OCI-LY3 (cell line): Measurements from ENCODE around the gene MMP23B.

Source experiments
- H2AFZ ChIP-seq: fragments of 200-600, 300-600 bp; shearing (Covaris generic); 2 replicates; pipeline ENCODE4 v1.6.0; 2014; ENCODE audit warnings: antibody characterized with exemption, low read depth, low read length
- H3K27ac ChIP-seq: fragments of 200-600, 300-600 bp; sonication (generic); 2 replicates; pipeline ENCODE4 v1.5.1; 2014; ENCODE audit warnings: mild to moderate bottlenecking, low read length, moderate library complexity, mixed read lengths
- H3K27me3 ChIP-seq: fragments of 200-600, 300-600 bp; sonication (generic); 2 replicates; pipeline ENCODE4 v1.6.1; 2014; ENCODE audit warnings: low read depth, low read length, mixed read lengths
- H3K36me3 ChIP-seq: fragments of 200-600, 300-600 bp; sonication (generic); replicated peaks from 2 replicates; pipeline ENCODE3; 2014; ENCODE audit warnings: low read depth, low read length, mixed read lengths
- H3K4me1 ChIP-seq: fragments of 300-600, 200-600 bp; sonication (generic); 2 replicates; pipeline ENCODE4 v1.6.1; 2014; ENCODE audit warnings: low read length, mixed read lengths
- H3K4me2 ChIP-seq: fragments of 200-600, 300-600 bp; sonication (generic); 2 replicates; pipeline ENCODE4 v1.6.1; 2014; ENCODE audit warnings: low read length, mixed read lengths
- H3K4me3 ChIP-seq: fragments of 300-600, 200-600 bp; sonication (generic); 2 replicates; pipeline ENCODE4 v1.5.1; 2014; ENCODE audit warnings: antibody characterized with exemption, mild to moderate bottlenecking, low read length, moderate library complexity
- H3K79me2 ChIP-seq: fragments of 300-600, 200-600 bp; shearing (Covaris generic); 2 replicates; pipeline ENCODE4 v1.6.1; 2014; ENCODE audit warnings: mild to moderate bottlenecking, low read length, mixed read lengths
- H3K9ac ChIP-seq: fragments of 300-600, 200-600 bp; shearing (Covaris generic); 2 replicates; pipeline ENCODE4 v1.6.0; 2014; ENCODE audit warnings: mild to moderate bottlenecking, low read length, moderate library complexity
- H3K9me3 ChIP-seq: fragments of 200-600, 300-600 bp; shearing (Covaris generic); 2 replicates; pipeline ENCODE4 v1.6.1; 2014; ENCODE audit warnings: low read length, mixed read lengths; ENCODE audit not compliant: insufficient read depth
- H4K20me1 ChIP-seq: fragments of 200-600, 300-600 bp; sonication (generic); 2 replicates; pipeline ENCODE4 v1.6.1; 2016; ENCODE audit warnings: low read length, mixed read lengths; ENCODE audit not compliant: insufficient read depth
- CTCF ChIP-seq: fragments of 200-600, 300-600 bp; sonication (generic); IDR thresholded peaks from 2 replicates; pipeline ENCODE4 v1.5.1; 2014; ENCODE audit warnings: antibody characterized with exemption, low read length, low read depth
- EZH2phosphoT487 ChIP-seq: fragments of 200-600 bp; shearing (Covaris generic); IDR thresholded peaks from 2 replicates; pipeline ENCODE4 v1.6.1; 2018; ENCODE audit warnings: antibody characterized with exemption, mixed run types, low read depth

The MMP23B gene

GRCh38 chr1:1616838-1617237 is 15.1 kb upstream of the MMP23B start:
- H3K79me2 ChIP-seq = peaks cover 12% of the 10 kb centered on the region; the same call in 1 of the 2 replicates
- H4K20me1 ChIP-seq = no peaks in the 10 kb centered on the region
- H3K9ac ChIP-seq = no peak overlapping the region
- H3K9me3 ChIP-seq = no peaks in the 10 kb centered on the region
- H3K36me3 ChIP-seq = no peaks in the 10 kb centered on the region
- TF ChIP-seq CTCF (no peak), EZH2phosphoT487 (no peak)
- no peak overlapping the region for H2AFZ ChIP-seq
- H3K4me2 ChIP-seq = peak overlapping the region; percentile 85
- no peak overlapping the region for H3K27ac ChIP-seq
- peak overlapping the region; percentile 96; the same call in 1 of the 2 replicates for H3K4me3 ChIP-seq
- no peaks in the 10 kb centered on the region for H3K27me3 ChIP-seq
- peaks cover 14% of the 10 kb centered on the region for H3K4me1 ChIP-seq

GRCh38 chr1:1617516-1617915 is 14.5 kb upstream of the MMP23B start:
- Histone ChIP-seq H3K79me2 (peaks cover 12% of the 10 kb centered on the region; the same call in 1 of the 2 replicates), H3K4me3 (no peak overlapping the region), H3K27me3 (no peaks in the 10 kb centered on the region), H4K20me1 (no peaks in the 10 kb centered on the region), H3K9me3 (no peaks in the 10 kb centered on the region), H3K36me3 (no peaks in the 10 kb centered on the region), H3K9ac (no peak overlapping the region), H3K27ac (no peak overlapping the region), H3K4me1 (peaks cover 14% of the 10 kb centered on the region), H2AFZ (no peak overlapping the region), H3K4me2 (no peak overlapping the region)
- TF ChIP-seq CTCF (no peak), EZH2phosphoT487 (no peak)

GRCh38 chr1:1617925-1618324 is 14.0 kb upstream of the MMP23B start:
- H3K4me3 ChIP-seq = no peak overlapping the region
- H3K4me1 ChIP-seq = peaks cover 14% of the 10 kb centered on the region
- no peak for TF ChIP-seq CTCF
- TF ChIP-seq EZH2phosphoT487 = no peak
- H3K27me3 ChIP-seq = no peaks in the 10 kb centered on the region
- H4K20me1 ChIP-seq = no peaks in the 10 kb centered on the region
- H3K4me2 ChIP-seq = no peak overlapping the region
- H3K9ac ChIP-seq = no peak overlapping the region
- no peaks in the 10 kb centered on the region for H3K9me3 ChIP-seq
- H3K27ac ChIP-seq = no peak overlapping the region
- H3K36me3 ChIP-seq = no peaks in the 10 kb centered on the region
- peaks cover 12% of the 10 kb centered on the region; the same call in 1 of the 2 replicates for H3K79me2 ChIP-seq
- no peak overlapping the region for H2AFZ ChIP-seq

GRCh38 chr1:1618396-1619068 is 13.4 kb upstream of the MMP23B start:
- TF ChIP-seq EZH2phosphoT487 (no peak), CTCF (no peak)
- Histone ChIP-seq H3K27ac (no peak overlapping the region), H2AFZ (no peak overlapping the region), H3K9me3 (no peaks in the 10 kb centered on the region), H4K20me1 (no peaks in the 10 kb centered on the region), H3K79me2 (peaks cover 12% of the 10 kb centered on the region; the same call in 1 of the 2 replicates), H3K9ac (no peak overlapping the region), H3K4me3 (no peak overlapping the region), H3K4me1 (peaks cover 14% of the 10 kb centered on the region), H3K4me2 (no peak overlapping the region), H3K27me3 (no peaks in the 10 kb centered on the region), H3K36me3 (no peaks in the 10 kb centered on the region)
